Activated T-cell treated with anti-CD3 and anti-CD28 coated beads, Interleukin-2, amount 50 U/mL, for 72 hours (primary cell): Measurements from ENCODE around the gene UBN2. TPM values are rescaled to one million over a fixed set of nuclear protein-coding genes. Genes with fewer than 3 reads are reported as not detected.
"Not testable (repeated sequence)": the region's sequence is repeated elsewhere in the genome, so short reads cannot be mapped to it uniquely, and the experiment has no call there.

ENCODE experiments used
- ATAC-seq, 2 donors: fragments of 150-1000 bp; cut with Tn5 transposase; replicated peaks in 1 of 2; 2 replicates each; pipeline ENCODE4 v1.10.0; 2021; ENCODE audit warnings: moderate library complexity in 2 of 2, mild to moderate bottlenecking in 1 of 2
- DNase-seq, 2 donors: peaks; one replicate each; pipeline ENCODE4 v3.0.0; 2021 to 2022; ENCODE audit warnings: mixed read lengths in 1 of 2
- H3K27ac Mint-ChIP-seq: one replicate; pipeline ENCODE4 v1.8.0; 2022; ENCODE audit warnings: mild to moderate bottlenecking, moderate library complexity, mixed read lengths
- H3K27me3 Mint-ChIP-seq: one replicate; pipeline ENCODE4 v1.8.0; 2022; ENCODE audit warnings: low read depth, mixed read lengths
- H3K36me3 Mint-ChIP-seq, 2 donors: one replicate each; pipeline ENCODE4 v1.8.0; 2022; ENCODE audit warnings: mixed read lengths in 2 of 2, mild to moderate bottlenecking in 1 of 2; ENCODE audit not compliant: insufficient read depth in 2 of 2
- H3K4me1 Mint-ChIP-seq: one replicate; pipeline ENCODE4 v1.8.0; 2022; ENCODE audit warnings: low read depth, mixed read lengths
- H3K4me3 Mint-ChIP-seq, 2 donors: one replicate each; pipeline ENCODE4 v1.8.0; 2022; ENCODE audit warnings: mild to moderate bottlenecking in 2 of 2, mixed read lengths in 2 of 2, moderate library complexity in 2 of 2
- H3K9me3 Mint-ChIP-seq, 2 donors: one replicate each; pipeline ENCODE4 v1.8.0; 2022; ENCODE audit warnings: mixed read lengths in 2 of 2
- total RNA-seq, 2 donors: library from RNA; stranded (reverse); gene quantifications; one replicate each; pipeline ENCODE4 v1.2.3, GENCODE V29; 2022

Gene UBN2
- 10 to 100 TPM; 15.0 to 18.8 TPM for total RNA-seq

DNA sequence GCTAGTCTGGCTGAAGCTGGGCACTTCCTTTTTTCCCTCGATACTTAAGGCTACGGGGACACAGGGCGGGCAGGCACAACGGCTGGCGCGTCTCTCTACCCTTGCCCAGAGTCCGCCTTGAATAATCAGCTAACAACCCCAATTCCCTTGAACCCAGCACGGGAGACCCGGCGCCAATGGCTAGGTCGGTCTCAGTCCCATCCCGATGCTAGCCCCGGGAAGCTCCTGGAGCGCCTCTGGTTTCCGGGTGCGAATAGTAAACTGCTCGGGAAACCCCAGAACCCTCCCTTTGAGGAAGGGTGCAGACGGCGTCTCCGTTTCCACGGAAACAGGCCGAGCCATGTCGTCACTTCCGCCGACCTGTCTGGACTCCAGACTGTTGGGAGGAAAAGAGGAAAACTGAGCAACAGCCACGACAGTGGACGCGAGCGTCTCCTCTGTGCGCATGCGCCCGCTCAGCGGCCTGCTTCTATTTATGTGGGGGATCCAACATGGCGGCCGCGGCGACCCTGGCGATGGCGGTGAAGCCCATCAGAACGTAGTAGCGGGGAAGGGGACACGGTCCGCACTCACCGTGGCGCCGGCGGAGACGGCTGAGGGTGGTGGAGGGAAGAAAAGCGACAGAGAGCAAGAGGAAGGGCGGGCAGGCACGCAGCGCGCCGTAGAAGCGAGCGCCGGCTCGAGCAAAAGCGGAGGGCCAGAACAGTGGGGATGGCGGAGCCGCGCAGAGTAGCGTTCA lies at the start of gene UBN2:
TSS of gene UBN2 (plus strand) at position 464 of the 739 bp plus-strand sequence. CDS start at position 712, 248 bp downstream.
- Mint-ChIP-seq H3K27me3 (peaks cover 14% of the 10 kb centered on the region), H3K9me3 (no peaks in the 10 kb centered on the region), H3K27ac (peak within 1 kb of the TSS; percentile 96), H3K4me3 (peak within 1 kb of the TSS; percentile 96 to 99), H3K4me1 (peaks cover 39% of the 10 kb centered on the region), H3K36me3 (peaks cover 7 to 9% of the 10 kb centered on the region in 2 donors)
- ATAC-seq: peak; percentile 90 to 93
- peak; percentile 92 for DNase-seq

- H3K27ac Mint-ChIP-seq: no peak overlapping the region
- ATAC-seq: no peak
- H3K4me3 Mint-ChIP-seq: no peak overlapping the region
- H3K9me3 Mint-ChIP-seq: no peaks in the 10 kb centered on the region
- H3K36me3 Mint-ChIP-seq: peaks cover 5 to 7% of the 10 kb centered on the region in 2 donors
- H3K4me1 Mint-ChIP-seq: no peaks in the 10 kb centered on the region
- H3K27me3 Mint-ChIP-seq: no peaks in the 10 kb centered on the region
- no peak for DNase-seq
Measured at GRCh38 chr7:139181404-139181803, 49.6 kb upstream of the UBN2 start.

- Mint-ChIP-seq H3K9me3 (no peaks in the 10 kb centered on the region), H3K4me1 (no peaks in the 10 kb centered on the region), H3K4me3 (no peak overlapping the region), H3K36me3 (peaks cover 5 to 7% of the 10 kb centered on the region in 2 donors), H3K27me3 (no peaks in the 10 kb centered on the region), H3K27ac (no peak overlapping the region)
- DNase-seq (no peak), ATAC-seq (no peak)
Measured at GRCh38 chr7:139182363-139182762, 48.7 kb upstream of the UBN2 start.

GRCh38 chr7:139183251-139183650 lies 47.8 kb upstream of the UBN2 start:
- Mint-ChIP-seq H3K9me3 (no peaks in the 10 kb centered on the region), H3K36me3 (peaks cover 5 to 7% of the 10 kb centered on the region in 2 donors), H3K4me1 (no peaks in the 10 kb centered on the region), H3K27ac (no peak overlapping the region), H3K27me3 (no peaks in the 10 kb centered on the region), H3K4me3 (no peak overlapping the region)
- DNase-seq: no peak
- ATAC-seq: no peak

DNA sequence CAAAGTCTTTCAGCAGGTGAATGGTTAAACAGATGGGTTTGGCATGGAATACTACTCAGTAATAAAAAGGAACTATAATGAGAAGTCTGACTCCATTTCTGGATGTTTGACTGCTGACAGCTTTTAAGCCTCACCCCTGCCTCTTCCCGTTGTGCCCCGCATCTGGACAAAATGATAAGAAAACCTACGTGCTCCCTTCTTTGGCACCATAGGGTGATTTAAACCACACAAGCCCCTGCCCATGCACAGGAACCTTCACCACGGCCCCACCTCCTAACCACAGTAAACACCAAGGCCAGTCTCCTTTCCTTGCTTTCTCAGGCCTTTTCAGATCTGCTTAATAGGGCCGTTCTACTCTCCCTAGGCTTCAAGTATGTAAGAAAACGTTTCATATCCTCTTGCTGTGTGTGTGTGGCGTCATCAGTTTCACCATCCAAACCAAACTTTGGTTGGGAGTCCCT lies 47.1 kb upstream of the UBN2 start:
- DNase-seq (no peak), ATAC-seq (no peak)
- no peaks in the 10 kb centered on the region for H3K4me1 Mint-ChIP-seq
- no peaks in the 10 kb centered on the region for H3K27me3 Mint-ChIP-seq
- H3K9me3 Mint-ChIP-seq: no peaks in the 10 kb centered on the region
- no peak overlapping the region for H3K4me3 Mint-ChIP-seq
- no peak overlapping the region for H3K27ac Mint-ChIP-seq
- H3K36me3 Mint-ChIP-seq: peaks cover 5 to 7% of the 10 kb centered on the region in 2 donors

- H3K4me1 Mint-ChIP-seq: no peaks in the 10 kb centered on the region
- ATAC-seq: no peak
Measured at GRCh38 chr7:139186146-139186545, 44.9 kb upstream of the UBN2 start.

GRCh38 chr7:139189357-139189756 lies 41.7 kb upstream of the UBN2 start:
- no peak for ATAC-seq
- H3K9me3 Mint-ChIP-seq: peaks cover 0 to 4% of the 10 kb centered on the region in 2 donors
- H3K4me3 Mint-ChIP-seq: no peak overlapping the region
- H3K27me3 Mint-ChIP-seq: no peaks in the 10 kb centered on the region
- no peak for DNase-seq
- H3K27ac Mint-ChIP-seq: no peak overlapping the region
- peaks cover 0 to 1% of the 10 kb centered on the region in 2 donors for H3K36me3 Mint-ChIP-seq
- no peaks in the 10 kb centered on the region for H3K4me1 Mint-ChIP-seq

More at GRCh38 chr7:139186146-139186545, 44.9 kb upstream of the UBN2 start:
- Mint-ChIP-seq H3K4me3 (no peak overlapping the region), H3K36me3 (peaks cover 3 to 6% of the 10 kb centered on the region in 2 donors), H3K27ac (no peak overlapping the region), H3K9me3 (no peaks in the 10 kb centered on the region), H3K27me3 (no peaks in the 10 kb centered on the region)
- no peak for DNase-seq

GRCh38 chr7:139192014-139192706 lies 38.9 kb upstream of the UBN2 start:
- Mint-ChIP-seq H3K27me3 (no peaks in the 10 kb centered on the region), H3K27ac (no peak overlapping the region), H3K4me1 (no peaks in the 10 kb centered on the region), H3K4me3 (no peak overlapping the region), H3K9me3 (peaks cover 0 to 4% of the 10 kb centered on the region in 2 donors), H3K36me3 (peaks cover 0 to 1% of the 10 kb centered on the region in 2 donors)
- no peak for DNase-seq
- no peak for ATAC-seq

DNA sequence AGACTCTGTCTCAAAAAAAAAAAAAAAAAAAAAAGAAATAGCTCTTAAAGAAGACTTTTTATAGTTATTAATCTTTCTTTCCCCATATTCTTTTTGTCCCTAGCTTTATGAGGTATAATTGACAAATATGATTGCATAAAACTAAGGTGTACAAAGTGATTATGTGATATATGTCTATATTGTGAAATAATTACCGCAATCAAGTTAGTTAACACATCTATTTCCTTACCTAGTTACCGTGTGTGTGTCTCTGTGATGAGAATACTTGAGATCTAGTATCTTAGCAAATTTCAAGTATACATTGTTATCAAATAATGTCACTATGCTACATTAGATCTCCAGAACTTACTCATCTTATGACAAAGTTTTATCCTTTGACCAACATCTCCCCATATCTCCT lies 30.7 kb upstream of the UBN2 start:
- Mint-ChIP-seq H3K36me3 (peaks cover under 1% of the 10 kb centered on the region in 2 donors), H3K4me1 (no peaks in the 10 kb centered on the region), H3K27ac (no peak overlapping the region), H3K27me3 (no peaks in the 10 kb centered on the region), H3K9me3 (peaks cover under 1 to 1% of the 10 kb centered on the region in 2 donors), H3K4me3 (no peak overlapping the region)
- ATAC-seq (no peak), DNase-seq (no peak)

DNA sequence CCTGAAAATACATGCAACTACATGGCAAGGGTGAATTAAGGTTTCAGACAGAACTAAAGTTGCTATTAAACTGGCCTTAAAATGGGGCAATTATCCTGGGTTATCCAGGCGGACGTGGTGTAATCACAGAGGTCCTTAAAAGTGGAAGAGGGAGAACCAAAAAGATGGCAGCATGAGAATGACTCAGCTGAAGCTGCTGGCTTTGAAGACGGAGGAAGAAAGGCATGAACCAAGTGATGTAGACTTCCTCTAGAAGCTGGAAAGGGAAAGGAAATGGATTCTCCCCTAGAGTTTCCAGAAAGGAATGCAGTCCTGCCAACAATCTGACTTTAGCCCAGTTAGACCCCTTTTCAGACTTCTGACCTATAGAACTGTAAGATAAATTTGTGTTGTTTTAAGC lies 27.0 kb upstream of the UBN2 start:
- no peaks in the 10 kb centered on the region for H3K4me1 Mint-ChIP-seq
- ATAC-seq: no peak
- no peak overlapping the region for H3K4me3 Mint-ChIP-seq
- H3K27ac Mint-ChIP-seq: no peak overlapping the region
- H3K9me3 Mint-ChIP-seq: peaks cover 8 to 10% of the 10 kb centered on the region in 2 donors
- no peak for DNase-seq
- H3K36me3 Mint-ChIP-seq: peaks cover 5 to 9% of the 10 kb centered on the region in 2 donors
- no peaks in the 10 kb centered on the region for H3K27me3 Mint-ChIP-seq

GRCh38 chr7:139205843-139206242 lies 25.2 kb upstream of the UBN2 start:
- H3K27me3 Mint-ChIP-seq: peaks cover 8% of the 10 kb centered on the region
- peaks cover 5 to 9% of the 10 kb centered on the region in 2 donors for H3K36me3 Mint-ChIP-seq
- ATAC-seq (no peak), DNase-seq (no peak)
- H3K9me3 Mint-ChIP-seq: peaks cover 10 to 15% of the 10 kb centered on the region in 2 donors
- no peak overlapping the region for H3K27ac Mint-ChIP-seq
- no peaks in the 10 kb centered on the region for H3K4me1 Mint-ChIP-seq
- H3K4me3 Mint-ChIP-seq: no peak overlapping the region

DNA sequence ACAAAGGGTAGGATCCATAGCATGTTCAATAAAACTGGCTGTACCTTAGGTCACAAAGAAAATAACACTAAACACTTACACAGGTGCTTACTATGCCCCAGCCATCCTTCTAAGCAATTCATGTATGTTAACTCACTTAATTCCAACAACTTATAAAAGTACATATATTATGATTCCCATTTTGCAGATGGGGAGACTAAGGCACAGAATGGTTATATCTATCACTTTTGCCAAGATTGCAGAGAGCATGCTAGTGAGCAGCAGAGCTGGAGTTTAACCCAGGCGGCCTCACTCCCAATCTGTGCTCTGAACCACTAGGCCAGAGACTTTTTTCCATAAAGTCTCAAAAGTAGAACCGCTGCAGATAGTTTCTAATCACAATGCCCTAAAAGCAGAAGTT lies 18.9 kb upstream of the UBN2 start:
- H3K27ac Mint-ChIP-seq: no peak overlapping the region
- peaks cover 1 to 7% of the 10 kb centered on the region in 2 donors for H3K9me3 Mint-ChIP-seq
- no peaks in the 10 kb centered on the region for H3K4me1 Mint-ChIP-seq
- H3K27me3 Mint-ChIP-seq: peaks cover 8% of the 10 kb centered on the region
- H3K4me3 Mint-ChIP-seq: no peak overlapping the region
- DNase-seq (no peak), ATAC-seq (no peak)
- H3K36me3 Mint-ChIP-seq: no peaks in the 10 kb centered on the region

GRCh38 chr7:139213489-139213888 lies 17.5 kb upstream of the UBN2 start:
- not testable (repeated sequence) for ATAC-seq, H3K27ac Mint-ChIP-seq, H3K4me1 Mint-ChIP-seq, H3K27me3 Mint-ChIP-seq, DNase-seq, H3K9me3 Mint-ChIP-seq, H3K4me3 Mint-ChIP-seq, H3K36me3 Mint-ChIP-seq
